ENCODE measurements around the gene ASPSCR1.
A peak's percentile ranks its signal among the peaks of the same experiment; 100 is the strongest.

The ASPSCR1 gene

GRCh38 chr17:82022310-82022980 lies 45.0 kb downstream of the ASPSCR1 start, which contains the start of gene CENPX:
Gene CENPX, minus strand, starts transcription at chr17:82022878. Its CDS starts 17 bp downstream, at chr17:82022861.
- H3K4me3 ChIP-seq (ENCODE audit: control insufficient read depth, low read depth, low read length), result peak within 1 kb of the TSS; percentile 75
- no peak for DNase-seq (ENCODE audit: low read depth)
- TF ChIP-seq CTCF (conservative IDR thresholded peaks at IDR 0.05; ENCODE audit: control insufficient read depth, insufficient read depth, low read depth, low read length), result no peak

- DNase-seq (ENCODE audit: low read depth), result peak; percentile 99
- no peak for TF ChIP-seq CTCF (conservative IDR thresholded peaks at IDR 0.05; ENCODE audit: control insufficient read depth, insufficient read depth, low read depth, low read length)
- peak within 1 kb of the TSS; percentile 75 for H3K4me3 ChIP-seq (ENCODE audit: control insufficient read depth, low read depth, low read length)
Observed at GRCh38 chr17:82022981-82023446, 45.6 kb downstream of the ASPSCR1 start, which contains the start of gene LRRC45. Gene LRRC45, plus strand, starts transcription at chr17:82023305. Its CDS starts 339 bp downstream, at chr17:82023644.

- no peak for TF ChIP-seq CTCF (conservative IDR thresholded peaks at IDR 0.05; ENCODE audit: control insufficient read depth, insufficient read depth, low read depth, low read length)
- H3K4me3 ChIP-seq (ENCODE audit: control insufficient read depth, low read depth, low read length), result peak overlapping the region; percentile 61
- DNase-seq (ENCODE audit: low read depth), result no peak
Observed at GRCh38 chr17:82023447-82024241, 46.2 kb downstream of the ASPSCR1 start.

GRCh38 chr17:82024859-82025258 lies 47.4 kb downstream of the ASPSCR1 start:
- no peak overlapping the region for H3K4me3 ChIP-seq (ENCODE audit: control insufficient read depth, low read depth, low read length)
- no peak for DNase-seq (ENCODE audit: low read depth)
- TF ChIP-seq CTCF (conservative IDR thresholded peaks at IDR 0.05; ENCODE audit: control insufficient read depth, insufficient read depth, low read depth, low read length), result no peak

GRCh38 chr17:82025401-82026107 lies 48.1 kb downstream of the ASPSCR1 start:
- no peak overlapping the region for H3K4me3 ChIP-seq (ENCODE audit: control insufficient read depth, low read depth, low read length)
- no peak for TF ChIP-seq CTCF (conservative IDR thresholded peaks at IDR 0.05; ENCODE audit: control insufficient read depth, insufficient read depth, low read depth, low read length)
- no peak for DNase-seq (ENCODE audit: low read depth)

GRCh38 chr17:82028246-82028645 lies 50.8 kb downstream of the ASPSCR1 start:
- no peak for DNase-seq (ENCODE audit: low read depth)
- H3K4me3 ChIP-seq (ENCODE audit: control insufficient read depth, low read depth, low read length), result no peak overlapping the region
- no peak for TF ChIP-seq CTCF (conservative IDR thresholded peaks at IDR 0.05; ENCODE audit: control insufficient read depth, insufficient read depth, low read depth, low read length)
